HCT116 (cell line): ENCODE measurements around the gene GAP43. TPM values are rescaled to one million over a fixed set of nuclear protein-coding genes. Genes with fewer than 3 reads are reported as not detected.
A peak's percentile ranks its signal among the peaks of the same experiment; 100 is the strongest.

ENCODE experiments used
- ATAC-seq: fragments of 200-7000 bp; cut with Tn5 transposase; 2 replicates; pipeline ENCODE4 v1.9.1; 2020; ENCODE audit warnings: mild to moderate bottlenecking, moderate library complexity
- BruUV-seq: library from RNA; stranded (reverse); fragments of 400-500 nt; replicated peaks from 2 replicates; lab custom pipeline; 2021; lab: Mats Ljungman, UMichigan
- CTCF ChIA-PET: fragments of 300-600 bp; sonication (Branson Sonifier 250); formaldehyde crosslinking; loops from one replicate; lab custom pipeline; 2021; ENCODE audit warnings: antibody characterized with exemption; lab: Charles Lee
- POLR2A ChIA-PET: fragments of 300-600, 350-600 bp; sonication (Branson Sonifier 250); formaldehyde crosslinking; loops from one replicate; lab custom pipeline; 2021; ENCODE audit warnings: antibody characterized with exemption; lab: Charles Lee
- RAD21 ChIA-PET, 2 experiments: fragments of 300-600 bp; sonication (Branson Sonifier 250); formaldehyde crosslinking; loops; one replicate each; lab custom pipeline; 2023; ENCODE audit warnings: low total read pairs in 2 of 2; ENCODE audit not compliant: uncharacterized antibody in 2 of 2, unreplicated experiment in 2 of 2, low non-redundant PET in 1 of 2; lab: Charles Lee
- DNase-seq: peaks from one replicate; pipeline ENCODE4 v3.0.0-alpha.2; 2010; ENCODE audit warnings: low read depth, low spot score
- H2AFZ ChIP-seq: fragments of 200-600 bp; shearing (Covaris generic), sonication (generic); 2 replicates; pipeline ENCODE4 v1.6.1; 2017; ENCODE audit warnings: low read depth, mixed run types, mixed read lengths, antibody characterized with exemption, low read length; ENCODE audit not compliant: poor library complexity, severe bottlenecking
- H3K27ac ChIP-seq: 2 replicates; pipeline ENCODE4 v1.5.1; 2012; ENCODE audit warnings: low read depth, low read length
- H3K27me3 ChIP-seq: fragments of 200-600 bp; sonication (generic); 2 replicates; pipeline ENCODE4 v1.6.1; 2016; ENCODE audit warnings: mixed run types, low read length, mixed read lengths; ENCODE audit not compliant: insufficient read depth
- H3K36me3 ChIP-seq, 2 experiments: fragments of 200-500 bp in 1 of 2; fragments of 200-600 bp in 1 of 2; sonication (Bioruptor generic) in 1 of 2; sonication (generic) in 1 of 2; 2 replicates each; pipeline versions ENCODE4 v1.5.1 to v1.6.1; 2014 to 2016; ENCODE audit warnings: low read length in 2 of 2, inconsistent platforms in 1 of 2, mixed read lengths in 1 of 2, mixed run types in 1 of 2; ENCODE audit not compliant: insufficient read depth in 2 of 2, control insufficient read depth in 1 of 2
- H3K4me1 ChIP-seq, 2 experiments: fragments of 200-600 bp in 1 of 2; sonication (generic) in 1 of 2; 2 replicates each; pipeline versions ENCODE4 v1.5.1 to v1.6.1; 2012 to 2017; ENCODE audit warnings: low read length in 2 of 2, inconsistent platforms in 1 of 2, mild to moderate bottlenecking in 1 of 2, mixed read lengths in 1 of 2, mixed run types in 1 of 2, moderate library complexity in 1 of 2; ENCODE audit not compliant: insufficient read depth in 2 of 2, control insufficient read depth in 1 of 2
- H3K4me2 ChIP-seq: fragments of 200-600 bp; sonication (generic); 2 replicates; pipeline ENCODE4 v1.6.1; 2017; ENCODE audit warnings: mixed run types, low read length, mixed read lengths
- H3K4me3 ChIP-seq, 2 experiments: fragments of 200-600 bp in 1 of 2; sonication (generic) in 1 of 2; replicated peaks in 1 of 2; 2 replicates each; pipeline ENCODE4 v1.5.1; 2011 to 2016; ENCODE audit warnings: low read length in 2 of 2, control low read depth in 1 of 2, low read depth in 1 of 2, mild to moderate bottlenecking in 1 of 2, mixed read lengths in 1 of 2, mixed run types in 1 of 2
- H3K79me2 ChIP-seq: fragments of 200-600 bp; sonication (generic); 2 replicates; pipeline ENCODE4 v1.6.1; 2017; ENCODE audit warnings: mild to moderate bottlenecking, mixed run types, low read length, moderate library complexity, mixed read lengths; ENCODE audit not compliant: insufficient read depth
- H3K9ac ChIP-seq: fragments of 200-600 bp; sonication (generic); 2 replicates; pipeline ENCODE4 v1.6.1; 2016; ENCODE audit warnings: low read length, mixed read lengths
- H3K9me2 ChIP-seq: fragments of 200-600 bp; sonication (generic), shearing (Covaris generic); 2 replicates; pipeline ENCODE4 v1.6.1; 2017; ENCODE audit warnings: mixed run types, mild to moderate bottlenecking, moderate library complexity; ENCODE audit not compliant: insufficient read depth
- H3K9me3 ChIP-seq, 2 experiments: fragments of 200-500 bp in 1 of 2; fragments of 200-600 bp in 1 of 2; sonication (Bioruptor generic) in 1 of 2; sonication (generic) in 1 of 2; 2 replicates each; pipeline ENCODE4 v1.6.1; 2014 to 2017; ENCODE audit warnings: low read length in 2 of 2, mixed read lengths in 2 of 2, inconsistent platforms in 1 of 2, low read depth in 1 of 2, mild to moderate bottlenecking in 1 of 2, mixed run types in 1 of 2, moderate library complexity in 1 of 2; ENCODE audit not compliant: control insufficient read depth in 1 of 2, insufficient read depth in 1 of 2
- H4K20me1 ChIP-seq: fragments of 200-600 bp; sonication (generic), shearing (Covaris generic); 2 replicates; pipeline ENCODE4 v1.6.1; 2017; ENCODE audit warnings: mixed run types, mild to moderate bottlenecking, moderate library complexity; ENCODE audit not compliant: insufficient read depth
- ELF1 ChIP-seq: IDR thresholded peaks from 2 replicates; pipeline ENCODE4 v1.6.1; 2012; ENCODE audit warnings: low read depth, borderline replicate concordance
- FOSL1 ChIP-seq: IDR thresholded peaks from 2 replicates; pipeline ENCODE4 v1.6.1; 2012; ENCODE audit warnings: low read depth
- MAX ChIP-seq: IDR thresholded peaks from 2 replicates; pipeline ENCODE4 v1.6.1; 2012
- POLR2AphosphoS5 ChIP-seq: IDR thresholded peaks from 2 replicates; pipeline ENCODE4 v1.6.1; 2011; ENCODE audit warnings: mild to moderate bottlenecking, low read depth, low read length, moderate library complexity
- REST ChIP-seq: IDR thresholded peaks from 2 replicates; pipeline ENCODE4 v1.6.1; 2012; ENCODE audit warnings: low read depth
- SRF ChIP-seq: IDR thresholded peaks from 2 replicates; pipeline ENCODE4 v1.6.1; 2012; ENCODE audit warnings: low read depth
- YY1 ChIP-seq: IDR thresholded peaks from 2 replicates; pipeline ENCODE4 v1.6.1; 2011; ENCODE audit warnings: low read length, low read depth, moderate library complexity, mild to moderate bottlenecking; ENCODE audit not compliant: insufficient replicate concordance; ENCODE audit errors: extremely low read depth
- ZFX ChIP-seq: fragments of 450-650 bp; IDR thresholded peaks from 2 replicates; pipeline ENCODE4 v1.6.1; 2017
- intact Hi-C: fragments of 100-400 bp; cut with micrococcal nuclease; formaldehyde crosslinking; loops from 2 replicates; pipeline ENCODE4 v1.10.0; 2022
- total RNA-seq: library from RNA; stranded (reverse); gene quantifications from one replicate; pipeline ENCODE4 v1.2.1, GENCODE V29; 2021; ENCODE audit not compliant: unreplicated experiment
- TF ChIP-seq, protein P1 (sequence below), 3 experiments: fragments of 200-600 bp in 1 of 3; sonication (generic) in 1 of 3; IDR thresholded peaks in 2 of 3; conservative IDR thresholded peaks in 1 of 3; 2 replicates each; pipeline ENCODE4 v1.5.1; 2012 to 2017; ENCODE audit warnings: low read depth in 2 of 3, low read length in 2 of 3, antibody characterized with exemption in 1 of 3, borderline replicate concordance in 1 of 3, control low read depth in 1 of 3, mild to moderate bottlenecking in 1 of 3, mixed read lengths in 1 of 3, mixed run types in 1 of 3, moderate library complexity in 1 of 3; ENCODE audit not compliant: insufficient read depth in 1 of 3

Gene GAP43
- total RNA-seq, 1 experiment from 2014 or later: not detected

DNA sequence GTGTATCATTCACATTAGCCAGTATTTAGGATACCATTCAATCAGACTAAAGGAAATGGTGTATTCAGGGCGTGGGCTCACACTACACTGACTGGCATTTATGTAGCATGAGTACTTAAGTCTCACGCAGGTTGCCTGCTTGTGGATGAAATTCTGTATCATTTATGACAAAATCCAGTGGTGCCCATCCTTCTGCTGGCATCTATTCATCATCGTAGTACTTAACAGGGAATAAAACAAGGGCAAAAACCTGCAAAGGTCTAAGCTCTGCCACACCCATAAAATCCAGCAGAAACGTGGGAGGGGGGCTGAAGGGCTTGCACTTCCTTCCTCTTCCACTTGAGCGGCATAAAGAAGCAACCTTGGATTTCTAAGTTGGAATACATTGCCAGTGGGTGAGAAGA is 2.7 kb downstream of the GAP43 start:
- H3K4me2 ChIP-seq: no peak overlapping the region; the same call in 1 of the 2 replicates
- no peak for TF ChIP-seq SRF
- no peak for TF ChIP-seq FOSL1
- TF ChIP-seq, protein P1, sequence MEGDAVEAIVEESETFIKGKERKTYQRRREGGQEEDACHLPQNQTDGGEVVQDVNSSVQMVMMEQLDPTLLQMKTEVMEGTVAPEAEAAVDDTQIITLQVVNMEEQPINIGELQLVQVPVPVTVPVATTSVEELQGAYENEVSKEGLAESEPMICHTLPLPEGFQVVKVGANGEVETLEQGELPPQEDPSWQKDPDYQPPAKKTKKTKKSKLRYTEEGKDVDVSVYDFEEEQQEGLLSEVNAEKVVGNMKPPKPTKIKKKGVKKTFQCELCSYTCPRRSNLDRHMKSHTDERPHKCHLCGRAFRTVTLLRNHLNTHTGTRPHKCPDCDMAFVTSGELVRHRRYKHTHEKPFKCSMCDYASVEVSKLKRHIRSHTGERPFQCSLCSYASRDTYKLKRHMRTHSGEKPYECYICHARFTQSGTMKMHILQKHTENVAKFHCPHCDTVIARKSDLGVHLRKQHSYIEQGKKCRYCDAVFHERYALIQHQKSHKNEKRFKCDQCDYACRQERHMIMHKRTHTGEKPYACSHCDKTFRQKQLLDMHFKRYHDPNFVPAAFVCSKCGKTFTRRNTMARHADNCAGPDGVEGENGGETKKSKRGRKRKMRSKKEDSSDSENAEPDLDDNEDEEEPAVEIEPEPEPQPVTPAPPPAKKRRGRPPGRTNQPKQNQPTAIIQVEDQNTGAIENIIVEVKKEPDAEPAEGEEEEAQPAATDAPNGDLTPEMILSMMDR (IDR thresholded peaks at IDR 0.05 in 2 of 3, conservative IDR thresholded peaks at IDR 0.05 in 1 of 3; ENCODE audit: borderline replicate concordance in 1 of 3, insufficient read depth in 1 of 3, low read depth in 2 of 3, low read length in 2 of 3): 0 out of 6 replicates have a peak, but pooled peaks of 1 of the 3 experiments have one; percentile 20
- no peak for TF ChIP-seq ZFX
- no peak for TF ChIP-seq MAX
- TF ChIP-seq ELF1: no peak
- no peak for TF ChIP-seq YY1
- no peak for TF ChIP-seq REST
- no peak for TF ChIP-seq POLR2AphosphoS5

More for the DNA sequence above, 2.7 kb downstream of the GAP43 start:
- no TSS peak for BruUV-seq
- CTCF ChIA-PET: no interaction called here
- RAD21 ChIA-PET: interaction anchor here in 1 of 2 experiments (1.1 kb wide), 1 partner anchor 158 kb away, joined by 3 read pairs; no protein-coding TSS in a partner anchor
- Histone ChIP-seq H3K79me2 (no peaks in the 10 kb centered on the region), H3K9me3 (no peaks in the 10 kb centered on the region), H3K4me3 (no peak overlapping the region), H3K9ac (no peak overlapping the region), H4K20me1 (no peaks in the 10 kb centered on the region), H3K27me3 (peaks cover 38% of the 10 kb centered on the region), H3K36me3 (no peaks in the 10 kb centered on the region), H3K4me1 (no peaks in the 10 kb centered on the region), H3K27ac (no peak overlapping the region), H3K9me2 (no peaks in the 10 kb centered on the region), H2AFZ (peak overlapping the region; percentile 54)
- POLR2A ChIA-PET: no interaction called here
- ATAC-seq: peak; percentile 67; the same call in 1 of the 2 replicates
- intact Hi-C loops: no loop called here
- no peak for DNase-seq
